Gastrocnemius medialis (tissue), 4 donors: ENCODE results near the gene NFILZ. TPM values are rescaled to one million over a fixed set of nuclear protein-coding genes. Genes with fewer than 3 reads are reported as not detected.

Experiments
- ATAC-seq, 2 donors: fragments of 150-250 bp; one replicate each; pipeline ENCODE4 v1.9.1; 2016
- DNase-seq, 2 donors: peaks; one replicate each; pipeline ENCODE4 v3.0.0-alpha.2; 2019
- H3K27ac ChIP-seq, 4 donors: fragments of 200-600 bp; sonication (generic); 1 replicate in 1 of 4; 2 replicates in 3 of 4; pipeline ENCODE4 v1.5.1; 2016 to 2018; ENCODE audit warnings: mild to moderate bottlenecking in 2 of 4, moderate library complexity in 1 of 4
- H3K27me3 ChIP-seq, 3 donors: fragments of 200-600 bp; sonication (generic) in 2 of 3; 1 replicate in 1 of 3; 2 replicates in 2 of 3; pipeline versions ENCODE4 v1.5.1 to v1.6.0; 2016 to 2019; ENCODE audit warnings: mild to moderate bottlenecking in 1 of 3, moderate library complexity in 1 of 3
- H3K36me3 ChIP-seq, 2 donors: fragments of 200-600 bp; sonication (generic) in 1 of 2; one replicate each; pipeline ENCODE4 v1.5.1; 2017 to 2018
- H3K4me1 ChIP-seq, 2 donors: fragments of 200-600 bp; sonication (generic) in 1 of 2; one replicate each; pipeline ENCODE4 v1.5.1; 2016 to 2017; ENCODE audit warnings: mild to moderate bottlenecking in 2 of 2
- H3K4me3 ChIP-seq, 4 donors: fragments of 200-600 bp; sonication (generic) in 3 of 4; 1 replicate in 1 of 4; 2 replicates in 3 of 4; pipeline ENCODE4 v1.5.1; 2016 to 2019; ENCODE audit warnings: mild to moderate bottlenecking in 2 of 4
- H3K9me3 ChIP-seq, 3 donors: fragments of 200-600 bp; sonication (generic) in 2 of 3; 1 replicate in 1 of 3; 2 replicates in 2 of 3; pipeline ENCODE4 v1.5.1; 2016 to 2019
- CTCF ChIP-seq, 5 experiments: fragments of 450-650 bp in 3 of 5; fragments of 200-600 bp in 2 of 5; sonication (generic) in 2 of 5; IDR thresholded peaks in 4 of 5; conservative IDR thresholded peaks in 1 of 5; 1 replicate in 4 of 5; 2 replicates in 1 of 5; pipeline ENCODE4 v1.5.1; 2016 to 2019; ENCODE audit warnings: antibody characterized with exemption in 5 of 5, mild to moderate bottlenecking in 3 of 5, moderate library complexity in 3 of 5
- POLR2A ChIP-seq, 2 donors: fragments of 450-650 bp; IDR thresholded peaks; one replicate each; pipeline ENCODE4 v1.6.1; 2017; ENCODE audit warnings: antibody characterized with exemption in 2 of 2, mild to moderate bottlenecking in 2 of 2, moderate library complexity in 2 of 2
- in situ Hi-C, 4 donors: fragments of 200-750 bp; cut with MboI; loops; one replicate each; pipeline versions ENCODE4 v1.15.0 to v1.8.0; 2017; ENCODE audit warnings: low sequenced_read_pairs in 4 of 4
- intact Hi-C: fragments of 100-400 bp; cut with DNase I; formaldehyde crosslinking; loops from one replicate; pipeline ENCODE4 v1.15.1; 2023; ENCODE audit warnings: low total_unique reads
- total RNA-seq, 4 donors: library from RNA; depleted of rRNA; stranded (reverse); fragments of >200 nt; gene quantifications; one replicate each; pipeline versions ENCODE4 v1.1.0 to v1.2.3, GENCODE V29; 2016

The NFILZ gene
- total RNA-seq, 4 donors from 2014 or later: not detected

DNA sequence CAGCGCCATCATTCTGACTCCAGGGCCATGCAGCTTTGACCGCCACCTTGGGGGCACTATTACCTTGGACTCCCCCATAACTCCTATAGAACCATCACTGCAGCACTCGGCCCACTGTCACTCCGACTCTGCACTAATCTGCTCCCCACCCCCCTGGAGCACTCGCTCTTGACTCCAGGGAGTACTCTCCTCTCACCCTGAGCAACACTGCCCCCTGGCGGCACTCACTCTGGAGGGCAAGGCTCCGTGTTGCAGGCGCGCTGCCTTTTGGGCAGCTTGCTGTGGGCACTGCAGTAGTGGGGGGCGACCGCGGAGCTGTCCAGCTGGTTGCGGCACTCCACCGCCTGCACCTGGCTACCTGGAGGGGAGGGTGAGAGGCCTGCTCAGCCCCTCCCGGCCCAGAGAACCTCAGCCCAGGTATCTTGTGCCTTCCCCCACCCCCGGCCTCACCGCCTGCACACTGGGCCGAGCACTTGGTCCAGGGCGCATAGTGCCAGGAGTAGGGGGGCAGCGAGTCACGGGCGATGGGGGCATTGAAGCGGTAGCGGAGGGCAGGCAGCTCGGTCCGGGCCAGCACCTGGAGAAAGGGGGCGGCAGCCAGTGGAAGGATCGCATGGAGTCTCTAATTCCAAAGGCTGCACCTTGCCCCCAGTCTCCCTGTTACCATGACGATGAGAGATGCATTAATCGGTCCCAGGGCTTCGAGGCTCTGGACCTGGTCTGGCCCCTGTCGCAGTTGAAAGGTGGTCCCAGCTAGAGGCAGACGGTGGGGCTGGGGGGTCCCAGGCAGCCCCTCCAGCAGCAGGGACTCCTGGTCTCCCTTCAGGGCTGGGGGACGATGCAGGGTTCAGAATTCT lies 44.3 kb upstream of the NFILZ start:
- peaks cover 0 to 2% (median 0%) of the 10 kb centered on the region in 3 donors for H3K27me3 ChIP-seq
- ATAC-seq (no peak), DNase-seq (no peak)
- no peak overlapping the region for H3K27ac ChIP-seq
- no peaks in the 10 kb centered on the region for H3K9me3 ChIP-seq
- intact Hi-C loops: loop anchor here (10.0 kb wide), 1 partner anchor 59 kb away; no protein-coding TSS in a partner anchor
- TF ChIP-seq CTCF (IDR thresholded peaks at IDR 0.05 in 4 of 5, conservative IDR thresholded peaks at IDR 0.05 in 1 of 5) (peak in 1 of 5 experiments; percentile 36), POLR2A (IDR thresholded peaks at IDR 0.05) (no peak)
- H3K36me3 ChIP-seq: no peaks in the 10 kb centered on the region
- no peaks in the 10 kb centered on the region for H3K4me1 ChIP-seq
- in situ Hi-C loops: no loop called here
- no peak overlapping the region for H3K4me3 ChIP-seq

GRCh38 chr19:8589177-8589714 lies 41.2 kb upstream of the NFILZ start:
- Histone ChIP-seq H3K9me3 (no peaks in the 10 kb centered on the region), H3K27me3 (peaks cover 0 to 13% (median 4%) of the 10 kb centered on the region in 3 donors), H3K27ac (no peak overlapping the region), H3K4me1 (peaks cover 0 to 5% of the 10 kb centered on the region in 2 donors), H3K4me3 (no peak overlapping the region), H3K36me3 (no peaks in the 10 kb centered on the region)
- in situ Hi-C loops (no loop called here), intact Hi-C loops (loop anchor here (10.0 kb wide), 1 partner anchor 56 kb away; no protein-coding TSS in a partner anchor)
- ATAC-seq: no peak
- DNase-seq: no peak
- TF ChIP-seq POLR2A (IDR thresholded peaks at IDR 0.05) (no peak), CTCF (IDR thresholded peaks at IDR 0.05 in 4 of 5, conservative IDR thresholded peaks at IDR 0.05 in 1 of 5) (no peak)

DNA sequence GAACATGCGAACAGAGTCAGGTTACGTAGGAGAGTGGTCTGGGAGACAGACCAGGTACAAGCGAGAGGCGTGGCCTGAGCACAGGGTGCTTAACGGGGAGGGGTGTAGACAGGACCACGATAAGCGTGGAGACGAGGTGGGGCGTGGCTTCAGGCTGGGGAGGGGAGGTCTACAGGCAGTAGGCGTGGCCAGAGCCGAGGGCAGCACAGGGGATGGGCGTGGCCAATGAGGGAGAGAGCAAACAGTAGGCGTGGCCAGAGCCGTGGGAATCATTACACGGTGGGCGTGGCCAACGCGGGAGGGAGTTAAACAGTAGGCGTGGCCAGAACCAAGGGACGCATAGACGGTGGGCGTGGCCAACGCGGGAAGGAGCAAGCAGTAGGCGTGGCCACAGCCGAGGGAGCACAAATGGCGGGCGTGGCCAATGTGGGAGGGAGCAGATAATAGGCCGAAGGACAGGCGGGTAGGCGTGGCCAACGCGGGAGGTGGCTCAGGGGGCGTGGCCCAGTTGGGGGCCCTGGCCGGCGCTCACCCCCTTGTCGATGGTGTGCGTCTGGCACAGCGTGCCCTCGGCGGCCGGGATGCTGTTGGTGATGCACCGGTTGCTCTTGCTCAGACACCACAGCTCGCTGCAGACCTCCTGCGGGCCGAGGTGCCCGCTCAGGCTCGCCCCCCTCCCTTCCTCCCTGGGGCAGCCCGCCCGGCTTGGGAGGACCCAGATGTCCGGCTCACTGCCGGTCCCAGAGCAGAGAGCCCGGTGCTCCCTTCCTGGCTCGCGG lies 38.0 kb upstream of the NFILZ start:
- intact Hi-C loops: no loop called here
- no peak overlapping the region for H3K27ac ChIP-seq

GRCh38 chr19:8593931-8594330 lies 36.5 kb upstream of the NFILZ start:
- no peak for ATAC-seq
- in situ Hi-C loops: no loop called here
- intact Hi-C loops: no loop called here
- no peak overlapping the region for H3K27ac ChIP-seq
- H3K4me3 ChIP-seq: no peak overlapping the region
- DNase-seq: no peak
- peaks cover 0 to 13% (median 4%) of the 10 kb centered on the region in 3 donors for H3K27me3 ChIP-seq
- TF ChIP-seq POLR2A (IDR thresholded peaks at IDR 0.05) (no peak), CTCF (IDR thresholded peaks at IDR 0.05 in 4 of 5, conservative IDR thresholded peaks at IDR 0.05 in 1 of 5) (no peak)
- peaks cover 0 to 5% of the 10 kb centered on the region in 2 donors for H3K4me1 ChIP-seq
- H3K9me3 ChIP-seq: no peaks in the 10 kb centered on the region
- no peaks in the 10 kb centered on the region for H3K36me3 ChIP-seq

More for the DNA sequence above, 38.0 kb upstream of the NFILZ start:
- in situ Hi-C loops: no loop called here
- H3K27me3 ChIP-seq: peaks cover 0 to 13% (median 4%) of the 10 kb centered on the region in 3 donors
- DNase-seq (peak; percentile 73 to 82), ATAC-seq (peak; percentile 71 to 81)
- H3K4me3 ChIP-seq: peak overlapping the region; percentile 32 to 55 (median 44)
- TF ChIP-seq CTCF (IDR thresholded peaks at IDR 0.05 in 4 of 5, conservative IDR thresholded peaks at IDR 0.05 in 1 of 5) (no peak), POLR2A (IDR thresholded peaks at IDR 0.05) (no peak)
- no peaks in the 10 kb centered on the region for H3K36me3 ChIP-seq
- H3K4me1 ChIP-seq: peaks cover 0 to 5% of the 10 kb centered on the region in 2 donors
- H3K9me3 ChIP-seq: no peaks in the 10 kb centered on the region
